HepG2 (cell line): ENCODE data around the gene PPFIA4. TPM values are rescaled to one million over a fixed set of nuclear protein-coding genes. Genes with fewer than 3 reads are reported as not detected.
A peak's percentile ranks its signal among the peaks of the same experiment; 100 is the strongest.

ENCODE experiments used
- ATAC-seq: fragments of 200-7000 bp; cut with Tn5 transposase; 3 replicates; pipeline ENCODE4 v1.9.1; 2020; ENCODE audit warnings: mild to moderate bottlenecking, moderate library complexity
- BruUV-seq: library from RNA; stranded (reverse); fragments of 400-500 nt; replicated peaks from 2 replicates; lab custom pipeline; 2021; lab: Mats Ljungman, UMichigan
- CTCF ChIA-PET: fragments of 300-600 bp; formaldehyde crosslinking; extraction: SDS; loops from one replicate; lab custom pipeline; 2021; ENCODE audit warnings: low total read pairs, inconsistent platforms, low intra/inter-chr PET ratio; lab: Yijun Ruan, JAX
- POLR2A ChIA-PET: fragments of 350-600 bp; sonication (Branson Sonifier 250); formaldehyde crosslinking; loops from one replicate; lab custom pipeline; 2020; ENCODE audit warnings: antibody characterized with exemption, inconsistent platforms; lab: Yijun Ruan, JAX
- DNase-seq: peaks from one replicate; pipeline ENCODE4 v3.0.0-alpha.2; 2015; ENCODE audit warnings: low spot score
- FAIRE-seq: peaks from 3 replicates; lab custom pipeline; 2011; peaks lifted over from hg19 to GRCh38; lab: Jason Lieb, UNC
- H2AFZ ChIP-seq: one replicate; pipeline ENCODE4 v1.6.1; 2011; ENCODE audit warnings: low read length, inconsistent platforms
- H3K27ac ChIP-seq: fragments of 300-600 bp; 3 replicates; pipeline ENCODE4 v1.8.0; 2011; ENCODE audit warnings: mixed run types, mild to moderate bottlenecking, mixed read lengths, low read length, inconsistent platforms; ENCODE audit not compliant: insufficient read depth; ENCODE audit errors: extremely low read length
- H3K27me3 ChIP-seq, 2 experiments: fragments of 200-600 bp in 1 of 2; 2 replicates in 1 of 2; 3 replicates in 1 of 2; pipeline versions ENCODE4 v1.6.0 to v1.8.0; 2011; ENCODE audit warnings: low read length in 2 of 2, mild to moderate bottlenecking in 2 of 2, moderate library complexity in 2 of 2, inconsistent platforms in 1 of 2; ENCODE audit not compliant: insufficient read depth in 2 of 2, control insufficient read depth in 1 of 2
- H3K36me3 ChIP-seq, 2 experiments: fragments of 200-600 bp in 1 of 2; replicated peaks in 1 of 2; 2 replicates in 1 of 2; 3 replicates in 1 of 2; pipeline versions ENCODE4 v1.5.1 to v1.8.0; 2011; ENCODE audit warnings: low read length in 2 of 2, inconsistent platforms in 1 of 2; ENCODE audit not compliant: insufficient read depth in 2 of 2, control insufficient read depth in 1 of 2
- H3K4me1 ChIP-seq: 2 replicates; pipeline ENCODE4 v1.5.1; 2012; ENCODE audit warnings: low read length, inconsistent platforms; ENCODE audit not compliant: insufficient read depth
- H3K4me2 ChIP-seq: 2 replicates; pipeline ENCODE4 v1.6.0; 2011; ENCODE audit warnings: low read depth, low read length, inconsistent platforms
- H3K4me3 ChIP-seq, 3 experiments: fragments of 200-600 bp in 1 of 3; sonication (generic), shearing (Covaris generic) in 1 of 3; replicated peaks in 1 of 3; 2 replicates each; pipeline ENCODE4 v1.5.1; 2011 to 2016; ENCODE audit warnings: low read length in 3 of 3, inconsistent platforms in 2 of 3, low read depth in 2 of 3, mild to moderate bottlenecking in 2 of 3, control low read depth in 1 of 3, mixed read lengths in 1 of 3; ENCODE audit not compliant: insufficient read depth in 1 of 3
- H3K79me2 ChIP-seq: one replicate; pipeline ENCODE4 v1.6.1; 2011; ENCODE audit warnings: low read length, inconsistent platforms; ENCODE audit not compliant: insufficient read depth
- H3K9ac ChIP-seq: 2 replicates; pipeline ENCODE4 v1.6.0; 2011; ENCODE audit warnings: mild to moderate bottlenecking, low read depth, low read length, inconsistent platforms; ENCODE audit not compliant: insufficient read depth
- H3K9me3 ChIP-seq: 2 replicates; pipeline ENCODE4 v1.5.1; 2012; ENCODE audit warnings: mild to moderate bottlenecking, low read length
- H4K20me1 ChIP-seq: 2 replicates; pipeline ENCODE4 v1.6.0; 2011; ENCODE audit warnings: inconsistent platforms, mild to moderate bottlenecking, low read length, moderate library complexity; ENCODE audit not compliant: insufficient read depth
- CTCF ChIP-seq: sonication (generic); formaldehyde crosslinking; IDR thresholded peaks from 2 replicates; pipeline ENCODE4 v1.5.0; 2020; ENCODE audit warnings: mild to moderate bottlenecking, missing genetic modification reagents, moderate library complexity
- HIVEP1 ChIP-seq: sonication (generic); formaldehyde crosslinking; IDR thresholded peaks from 2 replicates; pipeline ENCODE4 v1.4.0; 2020; ENCODE audit warnings: mild to moderate bottlenecking, missing genetic modification reagents
- HOXA9 ChIP-seq: sonication (generic); formaldehyde crosslinking; IDR thresholded peaks from 2 replicates; pipeline ENCODE4 v1.8.1; 2022; ENCODE audit warnings: missing genetic modification reagents, mild to moderate bottlenecking, moderate library complexity, borderline replicate concordance
- MAFF ChIP-seq: IDR thresholded peaks from 2 replicates; pipeline ENCODE4 v1.6.1; 2011; ENCODE audit warnings: low read depth, low read length, improper control_type of control experiment
- NFKB2 ChIP-seq: sonication (generic); formaldehyde crosslinking; IDR thresholded peaks from 2 replicates; pipeline ENCODE4 v1.4.0; 2020; ENCODE audit warnings: missing genetic modification reagents, borderline replicate concordance
- WGBS: methylation state at CpG from one replicate; pipeline ENCODE4 v1.1.6; 2017; ENCODE audit warnings: low lambda C conversion rate; 5-methylcytosine and 5-hydroxymethylcytosine counted together
- in situ Hi-C: cut with HindIII; loops from 2 replicates; pipeline ENCODE4 v1.10.0; 2017; ENCODE audit warnings: low pct_unique_long_range_greater_than_20kb; ENCODE audit not compliant: extremely low pct_ligation_motif_present
- intact Hi-C: fragments of 100-400 bp; cut with micrococcal nuclease; formaldehyde crosslinking; loops from one replicate; pipeline ENCODE4 v1.10.0; 2022; ENCODE audit not compliant: unreplicated experiment
- polyA plus RNA-seq, 8 experiments: library from polyadenylated mRNA; depleted of rRNA in 3 of 8; stranded (reverse) in 7 of 8; unstranded in 1 of 8; fragments of >200 nt; fragmentation: Illumina TruSeq in 4 of 8; extraction: Trizol in 4 of 8; gene quantifications; 2 replicates each; pipeline versions ENCODE4 v1.2.1 to v1.2.3, GENCODE V29; 2011 to 2016; ENCODE audit warnings: low read depth in 4 of 8, missing spikeins in 1 of 8, mixed read lengths in 1 of 8; ENCODE audit not compliant: insufficient read depth in 1 of 8
- total RNA-seq, 5 experiments: library from RNA; depleted of rRNA; stranded (reverse); fragments of >200 nt; fragmentation: Illumina TruSeq; extraction: Trizol; gene quantifications; 2 replicates each; pipeline ENCODE4 v1.2.3, GENCODE V29; 2016; ENCODE audit warnings: low read depth in 1 of 5

The PPFIA4 gene
- total and polyA plus RNA-seq, 2 of the 13 experiments (the other 11 are each of a cell fraction or from before 2014, with no cell fraction given), result 6.4 TPM; not detected in 1

GRCh38 chr1:203039609-203040512 lies 13.6 kb downstream of the PPFIA4 start:
- H3K9ac ChIP-seq, result no peak overlapping the region
- in situ Hi-C loops (loop anchor here (5.0 kb wide), 2 partner anchors 177 to 232 kb away; no protein-coding TSS in a partner anchor), intact Hi-C loops (loop anchor here (1.0 to 5.0 kb wide), 4 partner anchors 65 to 229 kb away; no protein-coding TSS in a partner anchor)
- no peak overlapping the region for H3K27ac ChIP-seq
- 0 out of 2 replicates have a peak, but pooled peaks have one; percentile 21 for TF ChIP-seq CTCF
- TF ChIP-seq MAFF, result no peak
- TF ChIP-seq HIVEP1 (CRISPR knock-in tag), result no peak
- TF ChIP-seq NFKB2 (CRISPR knock-in tag), result no peak
- no peak for TF ChIP-seq HOXA9 (CRISPR knock-in tag)
- no peak overlapping the region for H3K4me2 ChIP-seq
- ChIA-PET POLR2A (no interaction called here), CTCF (interaction anchor here (1.2 to 2.0 kb wide), 3 partner anchors 132 to 227 kb away, joined by 5 to 13 read pairs (median 5); no protein-coding TSS in a partner anchor)
- no peaks in the 10 kb centered on the region for H3K9me3 ChIP-seq
- ATAC-seq (peak; percentile 7; the same call in 1 of the 3 replicates), FAIRE-seq (no peak), DNase-seq (no peak)
- H2AFZ ChIP-seq, result no peak overlapping the region
- H3K79me2 ChIP-seq, result no peaks in the 10 kb centered on the region
- H4K20me1 ChIP-seq, result peaks cover 4% of the 10 kb centered on the region; the same call in 1 of the 2 replicates
- no peak overlapping the region for H3K4me3 ChIP-seq
- no TSS peak for BruUV-seq
- peaks cover 0 to 22% of the 10 kb centered on the region in 2 experiments; a peak in 3 of 5 replicates for H3K27me3 ChIP-seq
- no peaks in the 10 kb centered on the region for H3K4me1 ChIP-seq
- H3K36me3 ChIP-seq, result no peaks in the 10 kb centered on the region
- WGBS, result 51% methylated on average over 5 of the region's 11 CpGs
